22Rv1 (cell line): ENCODE results near the gene GALNT17.

Experiments
- H3K27ac ChIP-seq: fragments of 450-650 bp; 2 replicates; pipeline ENCODE4 v1.5.1; 2017
- ZFX ChIP-seq: fragments of 450-650 bp; IDR thresholded peaks from 2 replicates; pipeline ENCODE4 v1.6.1; 2017; ENCODE audit warnings: antibody characterized with exemption, borderline replicate concordance
- TF ChIP-seq, protein P1 (sequence below): fragments of 450-650 bp; IDR thresholded peaks from 2 replicates; pipeline ENCODE4 v1.5.1; 2017; ENCODE audit warnings: mild to moderate bottlenecking

Gene GALNT17

DNA sequence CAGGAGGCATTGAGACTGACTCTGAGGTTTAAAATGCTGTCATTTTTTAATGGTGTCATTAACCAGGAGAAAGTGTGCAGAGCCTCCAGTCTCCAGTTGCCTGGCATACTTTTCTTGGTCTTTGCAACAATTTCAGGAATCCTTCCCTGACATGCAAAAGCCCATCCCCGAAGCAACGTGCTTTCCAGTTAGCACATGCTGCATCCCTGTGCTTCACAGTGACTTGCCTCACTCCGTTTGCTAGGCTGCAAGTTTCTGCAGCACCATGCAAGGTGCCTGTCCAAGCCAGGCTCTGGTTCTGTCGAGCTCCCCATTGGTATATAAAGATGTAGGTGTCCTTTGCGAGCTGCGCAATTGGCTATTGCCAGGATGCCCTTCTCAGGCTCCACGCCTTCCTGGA, 135.0 kb downstream of the GALNT17 start:
- TF ChIP-seq, protein P1, sequence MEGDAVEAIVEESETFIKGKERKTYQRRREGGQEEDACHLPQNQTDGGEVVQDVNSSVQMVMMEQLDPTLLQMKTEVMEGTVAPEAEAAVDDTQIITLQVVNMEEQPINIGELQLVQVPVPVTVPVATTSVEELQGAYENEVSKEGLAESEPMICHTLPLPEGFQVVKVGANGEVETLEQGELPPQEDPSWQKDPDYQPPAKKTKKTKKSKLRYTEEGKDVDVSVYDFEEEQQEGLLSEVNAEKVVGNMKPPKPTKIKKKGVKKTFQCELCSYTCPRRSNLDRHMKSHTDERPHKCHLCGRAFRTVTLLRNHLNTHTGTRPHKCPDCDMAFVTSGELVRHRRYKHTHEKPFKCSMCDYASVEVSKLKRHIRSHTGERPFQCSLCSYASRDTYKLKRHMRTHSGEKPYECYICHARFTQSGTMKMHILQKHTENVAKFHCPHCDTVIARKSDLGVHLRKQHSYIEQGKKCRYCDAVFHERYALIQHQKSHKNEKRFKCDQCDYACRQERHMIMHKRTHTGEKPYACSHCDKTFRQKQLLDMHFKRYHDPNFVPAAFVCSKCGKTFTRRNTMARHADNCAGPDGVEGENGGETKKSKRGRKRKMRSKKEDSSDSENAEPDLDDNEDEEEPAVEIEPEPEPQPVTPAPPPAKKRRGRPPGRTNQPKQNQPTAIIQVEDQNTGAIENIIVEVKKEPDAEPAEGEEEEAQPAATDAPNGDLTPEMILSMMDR: no peak
- TF ChIP-seq ZFX: no peak
- no peak overlapping the region for H3K27ac ChIP-seq

DNA sequence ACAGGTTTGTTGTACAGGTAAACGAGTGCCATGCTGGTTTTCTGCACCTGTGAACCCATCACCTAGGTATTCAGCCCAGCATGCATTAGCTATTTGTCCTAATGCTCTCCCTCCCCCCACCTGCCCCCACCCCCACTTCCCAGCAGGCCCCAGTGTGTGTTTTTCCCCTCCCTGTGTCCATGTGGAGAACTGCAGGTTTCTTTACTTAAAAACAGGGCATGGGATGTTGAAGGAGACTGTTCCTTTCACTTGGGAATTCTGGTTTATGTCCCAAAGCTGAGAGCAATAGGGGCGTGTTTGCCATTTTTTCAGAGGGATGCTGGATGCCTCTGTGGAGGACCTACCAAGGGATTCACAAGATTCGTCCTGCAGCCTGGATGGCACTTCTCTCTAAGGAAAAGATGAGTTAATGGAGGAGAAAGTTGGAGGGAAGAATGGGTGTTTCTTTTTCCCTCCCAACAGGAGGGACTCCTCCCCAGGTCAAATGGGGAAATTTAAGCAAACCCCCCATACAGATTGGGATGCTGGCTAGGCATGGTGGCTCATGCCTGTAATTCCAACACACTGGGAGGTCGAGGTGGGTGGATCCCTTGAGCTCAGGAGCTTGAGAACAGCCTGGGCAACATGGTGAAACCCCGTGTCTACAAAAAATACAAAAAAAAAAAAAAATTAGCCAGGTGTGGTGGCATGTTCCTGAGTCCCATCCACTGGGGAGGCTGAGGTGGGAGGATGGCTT, 136.0 kb downstream of the GALNT17 start:
- no peak for TF ChIP-seq ZFX
- TF ChIP-seq, protein P1: no peak
- H3K27ac ChIP-seq: no peak overlapping the region

DNA sequence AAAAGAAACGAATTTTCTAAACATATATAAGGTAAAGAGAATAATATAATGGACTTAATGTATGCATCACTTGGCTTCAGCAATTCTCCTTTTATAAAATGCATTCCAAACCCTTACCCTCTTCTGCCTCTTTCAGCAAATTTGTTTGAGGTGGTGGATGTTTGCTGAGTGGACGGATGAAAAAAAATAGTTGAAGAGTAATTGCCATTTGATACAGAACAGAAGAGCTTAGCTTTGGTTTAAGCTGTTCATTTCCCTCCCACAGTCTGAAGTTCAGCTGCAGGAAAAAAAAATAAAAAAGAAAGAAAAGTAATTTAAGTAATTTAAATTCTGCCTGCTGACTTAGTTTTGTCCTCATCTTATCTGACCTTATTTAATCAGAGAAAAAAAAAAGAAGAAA, 138.6 kb downstream of the GALNT17 start:
- no peak overlapping the region for H3K27ac ChIP-seq
- TF ChIP-seq, protein P1: no peak
- TF ChIP-seq ZFX: no peak

DNA sequence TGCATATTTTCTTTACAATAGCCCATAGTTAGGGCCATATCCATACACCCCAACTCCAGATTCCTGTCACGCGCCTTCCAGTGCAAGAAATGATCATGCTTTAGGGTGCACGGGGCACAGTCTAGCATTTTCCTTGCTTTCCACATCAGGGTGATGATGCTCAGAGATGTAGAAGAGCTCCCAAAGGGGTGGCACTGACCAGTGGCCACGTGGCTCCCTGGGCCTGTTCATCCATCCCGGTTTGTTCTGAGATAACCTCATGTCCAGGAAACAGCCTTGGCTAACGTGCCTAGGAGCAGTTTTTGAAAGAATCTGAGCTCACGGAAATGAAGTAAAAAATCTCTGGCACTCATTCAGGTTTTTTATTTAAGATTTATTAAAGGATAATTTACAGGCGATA, 139.3 kb downstream of the GALNT17 start:
- H3K27ac ChIP-seq: no peak overlapping the region
- no peak for TF ChIP-seq ZFX
- TF ChIP-seq, protein P1: no peak

DNA sequence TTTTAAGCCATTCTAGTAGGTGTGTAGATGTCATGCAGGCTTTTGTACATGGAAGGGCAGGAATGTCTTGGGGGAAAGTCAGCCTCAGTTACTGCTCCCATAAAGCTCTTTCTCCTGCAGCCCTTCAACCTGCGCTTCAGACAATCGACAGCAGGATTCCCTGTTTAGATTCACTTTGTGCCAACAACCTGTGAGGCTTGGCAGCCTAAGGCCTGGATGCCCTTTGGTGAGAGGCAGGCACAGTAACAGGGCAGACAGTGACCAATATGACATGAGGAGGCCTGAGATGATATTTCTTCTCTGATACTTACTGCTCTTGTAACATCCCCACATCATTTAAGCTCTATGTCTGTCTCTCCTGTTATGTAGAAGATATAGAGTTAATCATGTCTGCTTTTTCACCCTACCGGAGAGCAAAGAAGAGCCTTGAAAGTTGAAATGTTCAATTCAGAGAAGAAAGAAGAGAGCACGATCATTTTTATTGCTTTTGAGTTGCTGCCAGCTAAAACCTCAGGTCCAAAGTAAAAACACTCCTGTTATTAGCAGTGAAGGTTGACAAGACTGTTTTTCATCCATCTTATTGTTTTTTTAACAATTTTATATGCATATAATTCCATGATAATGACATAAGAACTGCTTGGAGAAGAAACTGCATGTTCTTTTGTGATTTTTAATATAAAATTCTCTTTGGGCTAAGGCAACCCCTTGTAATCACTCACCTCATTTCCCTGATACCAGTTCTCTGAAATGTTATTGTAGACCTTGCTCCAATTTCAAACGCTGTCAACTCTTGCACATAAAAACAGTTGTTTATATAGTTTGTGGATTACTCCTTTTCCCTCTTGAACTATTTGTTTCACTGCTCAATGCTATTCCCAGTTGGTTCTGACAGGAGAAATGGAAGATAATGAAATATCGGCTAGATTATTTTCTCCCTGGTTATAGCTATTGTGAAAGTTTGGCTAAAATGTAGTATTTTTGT, 140.9 kb downstream of the GALNT17 start:
- TF ChIP-seq, protein P1: no peak
- TF ChIP-seq ZFX: no peak
- no peak overlapping the region for H3K27ac ChIP-seq

DNA sequence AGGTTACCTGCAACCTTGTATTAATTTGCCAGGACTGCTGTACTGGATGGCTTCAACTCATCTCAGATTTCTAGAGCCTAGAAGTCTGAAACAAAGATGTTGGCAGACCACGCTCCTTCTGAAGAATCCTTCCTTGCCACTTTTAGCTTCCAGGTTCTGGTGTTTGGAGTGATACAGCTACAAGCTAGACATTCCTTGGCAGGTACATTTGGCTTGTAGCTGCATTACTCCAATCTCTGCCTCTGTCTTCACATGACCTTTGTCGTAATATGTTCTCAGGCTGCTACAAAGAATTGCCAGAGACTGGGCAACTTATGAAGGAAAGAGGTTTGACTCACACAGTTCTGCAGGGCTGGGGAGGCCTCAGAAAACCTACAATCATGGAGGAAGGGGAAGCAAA, 146.3 kb downstream of the GALNT17 start:
- no peak overlapping the region for H3K27ac ChIP-seq
- TF ChIP-seq, protein P1: no peak
- TF ChIP-seq ZFX: no peak

DNA sequence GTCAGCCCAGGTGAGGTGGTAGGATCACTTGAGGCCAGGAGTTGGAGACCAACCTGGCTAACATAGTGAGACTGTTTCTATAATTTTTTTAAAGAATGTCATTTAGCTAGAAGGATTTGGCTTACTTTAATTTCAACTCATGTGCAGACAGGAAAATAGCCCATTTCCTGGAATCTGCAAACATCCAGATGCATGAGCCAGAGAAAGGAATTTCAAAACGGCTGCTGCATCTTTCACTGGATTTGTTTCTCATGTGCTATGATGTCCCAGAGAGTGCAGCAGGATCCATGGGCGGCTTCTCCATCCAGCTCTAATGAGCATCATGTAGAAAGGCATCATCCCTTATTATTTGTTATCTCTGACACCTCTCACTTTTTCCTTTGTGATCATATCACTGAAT, 149.3 kb downstream of the GALNT17 start:
- no peak for TF ChIP-seq ZFX
- TF ChIP-seq, protein P1: no peak

More for the DNA sequence above, 149.3 kb downstream of the GALNT17 start:
- H3K27ac ChIP-seq: no peak overlapping the region
